ENCODE results near the gene FILIP1L.

FILIP1L gene

DNA sequence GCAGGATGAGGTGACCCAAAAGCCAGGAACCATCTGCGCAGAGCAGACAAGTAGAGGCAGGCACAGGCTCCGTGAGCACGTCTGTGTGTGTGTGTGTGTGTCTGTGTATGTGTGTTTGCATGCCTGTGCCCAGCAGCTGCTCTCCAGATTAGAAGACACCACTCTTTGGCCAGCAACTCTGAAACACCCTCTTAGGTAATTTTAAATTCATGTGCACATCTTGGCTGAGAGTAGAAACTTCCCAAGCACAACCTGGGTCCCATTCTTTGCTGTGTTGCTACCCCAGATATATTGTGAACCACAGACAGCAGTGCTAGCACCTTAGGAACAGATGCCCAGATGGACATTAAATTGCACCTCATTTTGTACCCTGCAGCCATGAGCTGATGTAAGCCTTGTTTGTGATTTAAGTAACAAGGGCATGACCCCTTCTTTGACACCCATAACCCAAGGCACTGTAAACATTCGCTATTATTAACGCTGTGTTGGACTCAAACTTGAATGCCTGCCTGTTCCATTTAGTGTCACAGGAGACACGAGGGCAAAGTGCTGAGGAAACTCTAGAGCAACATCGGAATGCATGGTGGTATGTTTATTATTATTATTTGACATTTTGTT, at the start of gene FILIP1L:
TSS of gene FILIP1L (minus strand) at position 89 of the 618 bp plus-strand sequence.
- H3K27ac ChIP-seq = peak within 1 kb of the TSS; percentile 30
- no peak for TF ChIP-seq CTCF (conservative IDR thresholded peaks at IDR 0.05)

- H3K27ac ChIP-seq = no peak overlapping the region
- TF ChIP-seq CTCF (conservative IDR thresholded peaks at IDR 0.05) = no peak
These were observed 49.5 kb upstream of the FILIP1L start for GRCh38 chr3:100163787-100164186.

- TF ChIP-seq CTCF (conservative IDR thresholded peaks at IDR 0.05) = no peak
- H3K27ac ChIP-seq = no peak overlapping the region
These were observed 46.2 kb upstream of the FILIP1L start for GRCh38 chr3:100160521-100160920.

DNA sequence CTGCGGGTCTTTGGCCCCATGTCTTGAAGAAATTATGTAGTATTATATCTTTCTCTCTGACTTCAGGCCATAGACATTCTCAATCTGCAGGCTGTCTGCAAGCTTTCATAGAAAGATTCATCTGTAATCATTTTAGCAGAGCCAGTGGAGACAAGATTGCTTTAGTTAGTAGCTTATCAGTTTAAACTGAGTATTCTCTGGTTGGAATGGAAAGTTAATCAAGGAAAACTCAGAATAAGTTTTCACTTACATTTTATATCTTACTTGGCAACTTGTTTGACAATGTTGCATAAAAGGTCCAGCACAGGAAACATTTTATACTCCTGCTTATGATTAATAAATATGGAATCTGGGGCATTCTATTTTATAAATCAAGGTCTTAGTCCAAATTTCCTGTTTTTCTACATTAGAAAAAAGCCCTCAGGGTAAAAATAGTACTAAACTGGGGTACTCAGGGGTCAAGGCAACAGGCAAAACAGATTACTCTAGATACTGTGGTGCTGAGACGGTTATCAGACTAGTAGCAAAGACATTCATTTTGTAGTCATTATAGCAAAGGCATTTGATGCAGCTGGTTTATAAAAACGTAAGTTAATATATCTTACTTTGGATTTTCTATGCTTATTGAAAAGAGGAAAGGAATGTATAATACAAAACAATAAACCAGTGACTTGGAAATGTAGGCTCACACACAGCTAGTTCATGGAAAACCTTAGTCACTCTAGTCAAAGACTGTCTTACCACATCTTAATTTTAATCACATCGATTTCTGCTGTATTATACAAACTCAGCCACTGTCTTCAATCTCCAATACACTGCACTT, 45.2 kb upstream of the FILIP1L start:
- H3K27ac ChIP-seq = no peak overlapping the region

GRCh38 chr3:100158918-100159330, 44.6 kb upstream of the FILIP1L start:
- no peak for TF ChIP-seq CTCF (conservative IDR thresholded peaks at IDR 0.05)
- no peak overlapping the region for H3K27ac ChIP-seq

More for the DNA sequence above, 45.2 kb upstream of the FILIP1L start:
- no peak for TF ChIP-seq CTCF (conservative IDR thresholded peaks at IDR 0.05)

DNA sequence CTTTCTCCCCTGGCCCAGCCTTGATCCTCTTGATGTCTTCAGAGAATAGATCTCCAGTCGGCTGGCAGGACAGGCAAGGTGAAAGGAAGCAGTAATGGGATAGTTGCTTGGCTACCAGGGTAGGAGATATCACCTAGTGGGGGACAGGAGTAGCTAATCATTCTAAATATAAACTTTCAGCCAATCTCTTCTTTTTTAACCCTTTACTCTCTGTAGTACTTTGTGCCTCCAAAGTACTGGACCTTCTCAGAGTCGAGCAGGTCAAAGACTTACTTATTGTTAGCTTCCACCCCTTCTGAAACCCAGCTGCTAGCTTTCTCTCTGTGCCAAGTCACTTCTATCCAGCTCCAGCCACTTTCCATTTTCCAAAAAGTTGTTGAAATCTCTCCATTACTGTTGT, 43.4 kb upstream of the FILIP1L start:
- no peak for TF ChIP-seq CTCF (conservative IDR thresholded peaks at IDR 0.05)
- no peak overlapping the region for H3K27ac ChIP-seq

DNA sequence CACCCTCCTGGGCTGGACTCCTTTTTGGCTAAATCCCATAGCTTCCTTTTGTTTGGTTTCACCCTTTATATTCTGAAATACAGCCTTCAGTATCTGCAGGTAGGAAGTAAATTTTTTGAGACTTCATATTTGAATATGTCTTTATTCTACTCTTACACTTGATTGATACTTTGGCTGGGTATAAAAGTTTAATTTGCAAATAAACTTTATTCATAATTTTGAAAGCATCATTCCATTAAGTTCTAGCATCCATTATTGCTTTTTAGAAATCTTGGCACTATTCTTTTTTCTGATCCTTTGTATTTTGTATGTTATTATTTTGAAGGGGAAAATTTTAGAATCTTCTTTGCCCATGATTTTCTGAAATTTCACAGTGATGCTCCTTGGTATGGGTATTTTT, 41.3 kb upstream of the FILIP1L start:
- no peak for TF ChIP-seq CTCF (conservative IDR thresholded peaks at IDR 0.05)
- no peak overlapping the region for H3K27ac ChIP-seq

Data from VCaP (cell line).